Sigmoid colon (tissue), 4 donors: ENCODE data around the gene CADM2.

Experiments used
- CTCF ChIP-seq, 4 experiments: fragments of 450-650 bp in 3 of 4; fragments of 200-600 bp in 1 of 4; IDR thresholded peaks; one replicate each; pipeline ENCODE4 v1.5.1; 2016 to 2019; ENCODE audit warnings: antibody characterized with exemption in 4 of 4, mild to moderate bottlenecking in 3 of 4, moderate library complexity in 2 of 4
- POLR2A ChIP-seq, 2 donors: fragments of 450-650 bp; IDR thresholded peaks; one replicate each; pipeline ENCODE4 v1.6.1; 2016; ENCODE audit warnings: antibody characterized with exemption in 2 of 2, mild to moderate bottlenecking in 2 of 2, moderate library complexity in 2 of 2
- POLR2AphosphoS5 ChIP-seq, 4 donors: sonication (generic); formaldehyde crosslinking; IDR thresholded peaks; one replicate each; pipeline ENCODE4 v1.6.1; 2017; ENCODE audit warnings: antibody characterized with exemption in 4 of 4

- TF ChIP-seq CTCF (IDR thresholded peaks at IDR 0.05) (no peak), POLR2AphosphoS5 (IDR thresholded peaks at IDR 0.05) (no peak), POLR2A (IDR thresholded peaks at IDR 0.05) (no peak)
Observed at GRCh38 chr3:85271911-85272310, 313.1 kb downstream of the CADM2 start.
